ENCODE data around the gene PEX5L. TPM values are rescaled to one million over a fixed set of nuclear protein-coding genes. Genes with fewer than 3 reads are reported as not detected.

The PEX5L gene
- total RNA-seq, 4 donors from 2014 or later = 0.16 TPM; not detected in 3

DNA sequence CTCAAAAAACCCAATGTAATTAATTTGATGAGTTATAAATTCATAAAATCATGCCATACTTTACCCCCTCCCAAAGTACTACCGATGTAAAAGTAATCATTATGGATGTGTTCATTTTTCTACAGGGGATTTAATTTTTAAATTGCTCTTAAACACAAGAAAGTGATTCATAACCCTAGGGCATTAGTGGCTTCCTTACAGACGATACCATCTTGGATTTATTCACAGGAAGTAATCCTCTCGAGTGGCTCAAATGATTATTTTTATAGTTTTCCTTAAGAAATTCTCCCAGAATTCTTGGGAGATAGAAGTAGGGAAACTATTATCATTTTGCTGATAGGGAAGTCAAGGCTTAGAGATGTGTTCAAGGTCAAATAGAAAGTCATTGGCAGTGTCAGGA lies 80.9 kb downstream of the PEX5L start:
- Histone ChIP-seq H3K27me3 (no peaks in the 10 kb centered on the region), H3K9me3 (no peaks in the 10 kb centered on the region), H3K4me3 (no peak overlapping the region), H3K4me1 (no peaks in the 10 kb centered on the region), H3K36me3 (no peaks in the 10 kb centered on the region), H3K27ac (no peak overlapping the region)
- TF ChIP-seq POLR2A (IDR thresholded peaks at IDR 0.05) (no peak), POLR2AphosphoS5 (IDR thresholded peaks at IDR 0.05) (no peak), EP300 (IDR thresholded peaks at IDR 0.05) (no peak)
- TF ChIP-seq, protein P1, sequence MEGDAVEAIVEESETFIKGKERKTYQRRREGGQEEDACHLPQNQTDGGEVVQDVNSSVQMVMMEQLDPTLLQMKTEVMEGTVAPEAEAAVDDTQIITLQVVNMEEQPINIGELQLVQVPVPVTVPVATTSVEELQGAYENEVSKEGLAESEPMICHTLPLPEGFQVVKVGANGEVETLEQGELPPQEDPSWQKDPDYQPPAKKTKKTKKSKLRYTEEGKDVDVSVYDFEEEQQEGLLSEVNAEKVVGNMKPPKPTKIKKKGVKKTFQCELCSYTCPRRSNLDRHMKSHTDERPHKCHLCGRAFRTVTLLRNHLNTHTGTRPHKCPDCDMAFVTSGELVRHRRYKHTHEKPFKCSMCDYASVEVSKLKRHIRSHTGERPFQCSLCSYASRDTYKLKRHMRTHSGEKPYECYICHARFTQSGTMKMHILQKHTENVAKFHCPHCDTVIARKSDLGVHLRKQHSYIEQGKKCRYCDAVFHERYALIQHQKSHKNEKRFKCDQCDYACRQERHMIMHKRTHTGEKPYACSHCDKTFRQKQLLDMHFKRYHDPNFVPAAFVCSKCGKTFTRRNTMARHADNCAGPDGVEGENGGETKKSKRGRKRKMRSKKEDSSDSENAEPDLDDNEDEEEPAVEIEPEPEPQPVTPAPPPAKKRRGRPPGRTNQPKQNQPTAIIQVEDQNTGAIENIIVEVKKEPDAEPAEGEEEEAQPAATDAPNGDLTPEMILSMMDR (IDR thresholded peaks at IDR 0.05) = no peak
- no peak for DNase-seq (ENCODE audit: low spot score in 2 of 2)
- 33% methylated on average over 3 of the region's 3 CpGs for WGBS

DNA sequence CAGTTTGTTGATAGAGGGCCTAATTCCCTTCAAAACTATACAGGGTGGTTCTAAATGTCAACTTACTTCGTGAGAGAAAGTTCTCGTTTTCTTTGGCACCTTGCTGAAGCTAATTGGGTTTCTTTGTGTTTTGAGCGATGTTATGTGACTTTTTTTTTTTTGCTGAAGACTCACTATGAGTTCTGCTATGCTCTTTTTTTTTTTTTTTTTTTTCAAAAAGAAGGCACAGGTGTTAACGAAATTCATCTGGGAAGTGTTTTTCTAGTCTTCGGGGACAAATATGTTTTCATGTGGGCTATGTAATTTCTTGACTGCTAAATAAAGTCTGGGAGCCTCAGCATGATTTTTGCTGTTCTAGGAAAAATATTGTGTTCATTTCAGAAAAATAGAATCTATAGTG lies 81.5 kb downstream of the PEX5L start:
- H3K4me1 ChIP-seq = no peaks in the 10 kb centered on the region
- 79% methylated on average over 5 of the region's 5 CpGs for WGBS
- no peak for DNase-seq (ENCODE audit: low spot score in 2 of 2)

DNA sequence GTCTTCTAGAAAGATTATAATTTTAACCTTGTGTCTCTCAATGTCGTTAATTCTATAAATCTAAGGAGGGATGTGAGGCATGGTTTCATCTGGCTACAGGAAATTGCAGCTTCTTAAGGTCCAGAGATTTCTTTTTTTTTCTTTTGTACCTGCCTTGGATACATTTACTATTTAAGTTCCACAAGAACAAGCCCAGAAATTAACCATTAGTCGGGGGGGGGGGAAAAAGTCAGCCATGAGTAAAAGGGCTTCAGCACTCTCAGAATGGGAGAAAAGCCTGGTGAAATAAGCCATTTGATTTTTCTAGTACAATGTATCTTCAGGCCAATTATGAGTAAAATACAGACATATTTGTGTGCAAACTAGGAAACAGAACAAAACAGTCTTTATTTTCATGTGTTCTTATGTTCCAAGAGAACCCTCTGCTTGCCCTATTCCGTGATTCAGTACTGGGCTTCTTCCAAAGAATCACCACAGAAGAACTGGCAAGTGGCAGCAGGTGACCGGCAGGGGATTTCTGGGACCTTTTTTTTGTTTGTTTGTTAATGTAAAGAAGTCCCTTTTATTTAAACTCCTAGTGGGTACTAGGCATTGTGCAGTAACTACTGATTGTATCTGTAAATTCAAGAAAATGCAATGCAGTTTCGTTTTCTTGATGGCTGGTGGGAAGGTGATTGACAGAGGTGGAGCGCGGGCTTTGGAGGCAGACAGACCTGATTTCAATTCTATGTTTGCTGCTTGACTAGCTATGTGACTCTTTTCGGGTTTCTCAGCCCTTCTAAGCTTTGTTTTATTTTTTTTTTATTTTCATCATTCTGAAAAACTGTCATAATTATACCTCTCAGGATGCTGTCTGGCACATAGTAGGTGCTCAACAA lies 82.5 kb downstream of the PEX5L start:
- no peak overlapping the region for H3K27ac ChIP-seq

More for the DNA sequence above, 81.5 kb downstream of the PEX5L start:
- TF ChIP-seq, protein P1 (IDR thresholded peaks at IDR 0.05) = no peak
- TF ChIP-seq EP300 (IDR thresholded peaks at IDR 0.05) (no peak), POLR2AphosphoS5 (IDR thresholded peaks at IDR 0.05) (no peak), POLR2A (IDR thresholded peaks at IDR 0.05) (no peak)
- no peaks in the 10 kb centered on the region for H3K9me3 ChIP-seq
- H3K36me3 ChIP-seq = no peaks in the 10 kb centered on the region
- H3K4me3 ChIP-seq = no peak overlapping the region
- H3K27me3 ChIP-seq = no peaks in the 10 kb centered on the region
- H3K27ac ChIP-seq = no peak overlapping the region

DNA sequence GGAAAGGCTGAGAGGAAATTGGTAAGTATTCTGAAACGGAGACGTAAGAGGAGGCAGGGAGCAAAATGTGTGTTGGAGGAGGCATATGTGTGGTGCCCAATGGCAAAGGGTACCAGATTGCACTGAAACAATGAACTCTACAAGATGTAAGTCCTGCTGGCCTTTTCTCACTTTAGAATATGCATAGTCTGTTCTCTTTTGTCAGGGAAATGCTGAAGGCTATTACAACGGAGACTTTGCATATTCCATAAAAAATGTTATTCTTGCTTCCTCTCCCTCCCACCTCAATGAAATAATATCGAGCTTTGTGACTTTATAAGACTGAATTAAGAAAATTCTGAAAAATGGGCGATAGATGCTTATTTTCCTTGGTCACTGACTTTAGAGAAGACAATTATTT lies 85.9 kb downstream of the PEX5L start:
- H3K9me3 ChIP-seq = no peaks in the 10 kb centered on the region
- H3K4me1 ChIP-seq = no peaks in the 10 kb centered on the region
- no peaks in the 10 kb centered on the region for H3K36me3 ChIP-seq
- no peak overlapping the region for H3K27ac ChIP-seq
- TF ChIP-seq, protein P1 (IDR thresholded peaks at IDR 0.05) = no peak
- no peak for TF ChIP-seq POLR2A (IDR thresholded peaks at IDR 0.05)
- no peak for TF ChIP-seq POLR2AphosphoS5 (IDR thresholded peaks at IDR 0.05)
- TF ChIP-seq EP300 (IDR thresholded peaks at IDR 0.05) = no peak
- no peak for DNase-seq (ENCODE audit: low spot score in 2 of 2)
- no peaks in the 10 kb centered on the region for H3K27me3 ChIP-seq
- no peak overlapping the region for H3K4me3 ChIP-seq
- WGBS = 80% methylated on average over 5 of the region's 5 CpGs

More for the DNA sequence above, 82.5 kb downstream of the PEX5L start:
- H3K4me3 ChIP-seq = no peak overlapping the region
- TF ChIP-seq POLR2A (IDR thresholded peaks at IDR 0.05) = no peak
- no peak for TF ChIP-seq EP300 (IDR thresholded peaks at IDR 0.05)
- TF ChIP-seq POLR2AphosphoS5 (IDR thresholded peaks at IDR 0.05) = no peak
- TF ChIP-seq, protein P1 (IDR thresholded peaks at IDR 0.05) = no peak
- WGBS = 66% methylated on average over 7 of the region's 8 CpGs
- H3K36me3 ChIP-seq = no peaks in the 10 kb centered on the region
- H3K9me3 ChIP-seq = no peaks in the 10 kb centered on the region
- H3K4me1 ChIP-seq = no peaks in the 10 kb centered on the region
- DNase-seq (ENCODE audit: low spot score in 2 of 2) = no peak
- H3K27me3 ChIP-seq = no peaks in the 10 kb centered on the region

DNA sequence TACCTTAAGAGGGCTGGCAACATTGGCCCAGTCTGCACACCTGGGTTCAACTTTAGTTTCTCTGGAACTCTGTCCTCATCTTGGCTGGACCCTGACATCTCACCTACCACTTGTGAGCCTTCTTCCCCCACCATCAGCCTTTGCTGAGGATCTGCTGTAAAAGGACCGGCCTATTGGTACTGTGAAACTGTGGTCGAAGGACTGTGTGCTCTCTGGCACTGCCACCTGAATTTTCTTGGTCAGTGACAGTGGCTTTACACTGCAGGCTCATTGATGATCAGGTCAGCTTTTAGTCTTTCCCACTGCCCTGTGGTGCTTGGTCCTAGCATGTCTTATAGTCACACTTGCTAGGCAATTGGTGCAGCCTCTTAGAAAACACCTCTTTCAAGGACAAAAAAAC lies 86.9 kb downstream of the PEX5L start:
- no peaks in the 10 kb centered on the region for H3K36me3 ChIP-seq
- no peak for DNase-seq (ENCODE audit: low spot score in 2 of 2)
- no peaks in the 10 kb centered on the region for H3K4me1 ChIP-seq
- H3K27ac ChIP-seq = no peak overlapping the region
- TF ChIP-seq, protein P1 (IDR thresholded peaks at IDR 0.05) = no peak
- TF ChIP-seq POLR2AphosphoS5 (IDR thresholded peaks at IDR 0.05) = no peak
- no peak for TF ChIP-seq EP300 (IDR thresholded peaks at IDR 0.05)
- TF ChIP-seq POLR2A (IDR thresholded peaks at IDR 0.05) = no peak
- no peaks in the 10 kb centered on the region for H3K9me3 ChIP-seq
- no peaks in the 10 kb centered on the region for H3K27me3 ChIP-seq
- no peak overlapping the region for H3K4me3 ChIP-seq
- WGBS = 96% methylated on average over 2 of the region's 2 CpGs

All from suprapubic skin (tissue), 4 donors.